ENCODE measurements around the gene TPPP3. TPM values are rescaled to one million over a fixed set of nuclear protein-coding genes. Genes with fewer than 3 reads are reported as not detected.
"Not testable (repeated sequence)": the region's sequence is repeated elsewhere in the genome, so short reads cannot be mapped to it uniquely, and the experiment has no call there.

Gene TPPP3
- total RNA-seq, 1 donor from 2014 or later, result 3.2 TPM

GRCh38 chr16:67391424-67392300, 1.6 kb downstream of the TPPP3 start:
- no peak for DNase-seq (ENCODE audit: extremely low read depth, low read depth, low spot score)

- no peak for DNase-seq (ENCODE audit: extremely low read depth, low read depth, low spot score)
These were observed 2.4 kb downstream of the TPPP3 start for GRCh38 chr16:67390816-67391423.

GRCh38 chr16:67389911-67390815, 3.1 kb downstream of the TPPP3 start:
- DNase-seq (ENCODE audit: extremely low read depth, low read depth, low spot score), result no peak

- no peak for DNase-seq (ENCODE audit: extremely low read depth, low read depth, low spot score)
These were observed 4.7 kb downstream of the TPPP3 start for GRCh38 chr16:67388591-67388990.

GRCh38 chr16:67388191-67388590, 5.1 kb downstream of the TPPP3 start:
- DNase-seq (ENCODE audit: extremely low read depth, low read depth, low spot score), result no peak

- no peak for DNase-seq (ENCODE audit: extremely low read depth, low read depth, low spot score)
These were observed 5.7 kb downstream of the TPPP3 start for GRCh38 chr16:67387479-67388079.

GRCh38 chr16:67386861-67387455, 6.3 kb downstream of the TPPP3 start:
- DNase-seq (ENCODE audit: extremely low read depth, low read depth, low spot score), result no peak

GRCh38 chr16:67384778-67385510, 8.4 kb downstream of the TPPP3 start:
- no peak for DNase-seq (ENCODE audit: extremely low read depth, low read depth, low spot score)

- DNase-seq (ENCODE audit: extremely low read depth, low read depth, low spot score), result no peak
These were observed 10.0 kb downstream of the TPPP3 start for GRCh38 chr16:67383284-67383683.

GRCh38 chr16:67378642-67379041, 14.7 kb downstream of the TPPP3 start:
- DNase-seq (ENCODE audit: extremely low read depth, low read depth, low spot score), result no peak

GRCh38 chr16:67376012-67376411, 17.3 kb downstream of the TPPP3 start:
- not testable (repeated sequence) for DNase-seq (ENCODE audit: extremely low read depth, low read depth, low spot score)

GRCh38 chr16:67372664-67373063, 20.6 kb downstream of the TPPP3 start:
- no peak for DNase-seq (ENCODE audit: extremely low read depth, low read depth, low spot score)

- DNase-seq (ENCODE audit: extremely low read depth, low read depth, low spot score), result no peak
These were observed 22.6 kb downstream of the TPPP3 start for GRCh38 chr16:67370661-67371060.

- no peak for DNase-seq (ENCODE audit: extremely low read depth, low read depth, low spot score)
These were observed 28.6 kb downstream of the TPPP3 start for GRCh38 chr16:67364600-67365235.

GRCh38 chr16:67361038-67361437, 32.3 kb downstream of the TPPP3 start:
- DNase-seq (ENCODE audit: extremely low read depth, low read depth, low spot score), result no peak

GRCh38 chr16:67359540-67360269, 33.6 kb downstream of the TPPP3 start:
- not testable (repeated sequence) for DNase-seq (ENCODE audit: extremely low read depth, low read depth, low spot score)

- DNase-seq (ENCODE audit: extremely low read depth, low read depth, low spot score), result no peak
These were observed 35.7 kb downstream of the TPPP3 start for GRCh38 chr16:67357561-67357960.

GRCh38 chr16:67356396-67356795, 36.9 kb downstream of the TPPP3 start:
- DNase-seq (ENCODE audit: extremely low read depth, low read depth, low spot score), result no peak

All from glomerular endothelial cell (primary cell).